GM06990 (cell line): Measurements from ENCODE around the gene FMN1.
A peak's percentile ranks its signal among the peaks of the same experiment; 100 is the strongest.

Source experiments
- DNase-seq: peaks from one replicate; pipeline ENCODE4 v3.0.0-alpha.2; 2011; ENCODE audit not compliant: insufficient read length; ENCODE audit errors: extremely low read depth
- H3K27me3 ChIP-seq: replicated peaks from 2 replicates; pipeline ENCODE4 v1.6.0; 2011; ENCODE audit warnings: low read length; ENCODE audit not compliant: control insufficient read depth, insufficient read depth
- H3K36me3 ChIP-seq: 2 replicates; pipeline ENCODE4 v1.5.1; 2011; ENCODE audit warnings: low read length; ENCODE audit not compliant: control insufficient read depth, insufficient read depth
- H3K4me3 ChIP-seq: replicated peaks from 2 replicates; pipeline ENCODE4 v1.5.1; 2011; ENCODE audit warnings: low read depth, mild to moderate bottlenecking, control low read depth, low read length
- CTCF ChIP-seq: IDR thresholded peaks from 2 replicates; pipeline ENCODE4 v1.5.1; 2011; ENCODE audit warnings: low read length, control low read depth, mild to moderate bottlenecking, inconsistent platforms; ENCODE audit not compliant: insufficient read depth, poor library complexity, severe bottlenecking

The FMN1 gene

DNA sequence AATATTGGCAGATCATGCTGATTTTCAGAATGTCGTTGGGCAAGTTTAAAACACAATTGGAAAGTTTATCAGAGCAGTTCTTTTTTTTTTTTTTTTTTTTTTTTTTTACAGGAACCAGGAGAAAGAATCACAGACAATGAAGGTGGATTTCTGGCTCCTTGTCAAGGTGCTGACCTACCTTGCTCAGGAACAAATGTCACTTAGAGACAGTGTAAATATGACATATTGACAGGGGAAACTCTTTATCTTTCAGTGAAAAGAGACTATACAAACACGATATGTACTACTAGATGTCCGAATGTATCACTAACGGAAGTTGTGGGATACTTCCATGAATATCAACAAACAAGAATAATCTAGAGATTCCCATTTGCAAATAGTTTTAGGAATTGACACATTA lies 237.3 kb downstream of the FMN1 start:
- H3K27me3 ChIP-seq, result no peaks in the 10 kb centered on the region
- no peak overlapping the region for H3K4me3 ChIP-seq
- no peak for TF ChIP-seq CTCF
- no peak for DNase-seq
- H3K36me3 ChIP-seq, result no peaks in the 10 kb centered on the region

DNA sequence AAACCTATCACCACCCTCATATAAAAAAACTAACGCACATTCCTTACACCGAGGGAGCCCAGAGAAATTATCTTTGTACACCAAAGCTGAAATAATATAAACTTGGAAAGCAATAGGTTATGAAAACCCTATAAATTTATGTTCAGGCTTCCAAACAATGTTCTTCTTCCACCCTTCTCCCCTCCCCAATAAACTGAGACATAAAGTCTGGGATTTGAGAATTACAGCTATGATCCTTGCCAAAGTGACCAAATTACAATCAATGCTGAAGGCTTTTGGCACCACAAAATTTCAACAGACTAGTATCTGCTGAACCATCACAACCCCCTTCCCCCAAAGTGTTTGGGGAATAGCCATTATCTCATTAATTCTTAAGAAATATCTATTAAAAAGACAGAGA lies 237.8 kb downstream of the FMN1 start:
- H3K36me3 ChIP-seq, result no peaks in the 10 kb centered on the region
- DNase-seq, result no peak
- no peak overlapping the region for H3K4me3 ChIP-seq
- H3K27me3 ChIP-seq, result no peaks in the 10 kb centered on the region
- no peak for TF ChIP-seq CTCF

- Histone ChIP-seq H3K4me3 (no peak overlapping the region), H3K27me3 (no peaks in the 10 kb centered on the region), H3K36me3 (no peaks in the 10 kb centered on the region)
- TF ChIP-seq CTCF, result peak; percentile 70
- DNase-seq, result no peak
Measured at GRCh38 chr15:32956006-32956405, 238.5 kb downstream of the FMN1 start.

GRCh38 chr15:32953533-32953910 lies 241.0 kb downstream of the FMN1 start:
- no peak for TF ChIP-seq CTCF
- no peak for DNase-seq
- H3K36me3 ChIP-seq, result no peaks in the 10 kb centered on the region
- no peaks in the 10 kb centered on the region for H3K27me3 ChIP-seq
- H3K4me3 ChIP-seq, result no peak overlapping the region

DNA sequence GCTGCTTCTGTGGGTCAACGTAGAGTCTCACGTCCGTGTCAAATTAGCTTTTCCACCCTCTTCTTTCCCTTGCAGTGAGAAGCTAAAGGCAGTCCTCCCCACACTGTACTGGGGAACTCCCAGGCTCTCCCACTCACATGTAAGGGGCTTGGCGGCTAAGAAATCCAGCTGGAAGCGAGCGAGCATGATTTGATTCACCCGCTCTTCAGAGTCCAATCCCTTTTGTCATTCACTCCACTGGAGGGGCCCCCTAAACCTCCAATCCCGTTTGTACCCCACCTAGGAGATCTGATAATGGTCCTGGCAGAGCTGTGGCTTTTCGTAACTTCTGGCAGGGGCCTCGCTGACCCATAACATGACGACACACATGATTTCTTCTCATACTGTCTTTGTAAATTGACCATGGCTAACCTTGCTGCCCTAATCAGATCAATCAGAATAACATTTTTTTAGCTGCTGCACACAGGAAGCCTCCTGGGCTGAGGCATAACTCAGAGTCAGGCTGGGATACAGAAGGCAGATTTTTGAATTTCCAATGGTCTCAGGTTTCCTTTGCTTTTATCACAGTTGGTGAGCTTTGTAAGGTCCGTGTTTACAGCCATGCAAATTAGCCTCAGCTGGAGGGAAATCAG lies 241.5 kb downstream of the FMN1 start:
- Histone ChIP-seq H3K36me3 (no peaks in the 10 kb centered on the region), H3K27me3 (no peaks in the 10 kb centered on the region), H3K4me3 (no peak overlapping the region)
- no peak for DNase-seq
- no peak for TF ChIP-seq CTCF
